HG03025 (cell line): ENCODE measurements around the gene MAPK6.
"Not testable (repeated sequence)": the region's sequence is repeated elsewhere in the genome, so short reads cannot be mapped to it uniquely, and the experiment has no call there.

Experiments used
- ATAC-seq: cut with Tn5 transposase; IDR thresholded peaks from one replicate; pipeline ENCODE4 v1.9.1; 2021; ENCODE audit warnings: mild to moderate bottlenecking, moderate library complexity; ENCODE audit not compliant: unreplicated experiment, low FRiP score

Gene MAPK6

DNA sequence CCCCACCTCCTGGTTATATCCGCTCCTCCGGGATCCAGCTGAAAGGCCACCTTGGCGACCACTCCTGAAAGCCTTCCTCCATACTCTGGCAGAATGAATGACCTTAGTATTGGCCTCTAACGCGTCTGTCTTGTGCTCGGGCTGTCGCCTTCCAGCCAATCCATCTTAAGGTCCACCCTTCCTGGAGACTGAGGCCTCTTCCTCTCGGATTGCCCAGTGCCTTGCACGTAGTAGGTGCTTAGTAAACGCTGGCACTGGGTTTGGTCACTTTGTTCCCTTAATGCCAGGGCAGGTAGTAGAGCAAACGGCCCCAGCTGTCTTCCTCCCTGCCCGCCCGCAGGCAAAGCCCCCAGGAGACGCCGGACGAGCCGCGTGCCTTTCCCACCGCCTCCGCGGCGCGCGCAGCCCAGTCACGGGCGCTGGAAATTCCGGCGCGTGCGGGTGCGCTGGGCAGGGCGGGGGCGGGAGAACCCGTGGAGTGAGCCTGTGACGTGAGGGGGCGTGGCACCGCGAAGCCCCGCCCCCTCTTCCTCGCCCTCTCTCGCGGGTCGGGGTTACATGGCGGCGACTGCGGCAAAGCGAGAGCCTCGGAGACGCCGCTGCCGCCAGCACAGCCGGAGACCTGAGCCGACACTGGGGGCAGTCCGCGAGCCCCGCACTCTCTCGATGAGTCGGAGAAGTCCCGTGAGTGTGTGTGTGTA is at the start of gene MAPK6:
Gene MAPK6 (plus strand): TSS at position 527 of the 701 bp plus-strand sequence. CDS start 27,242 bp downstream, outside the sequence.
- ATAC-seq: peak; percentile 77

DNA sequence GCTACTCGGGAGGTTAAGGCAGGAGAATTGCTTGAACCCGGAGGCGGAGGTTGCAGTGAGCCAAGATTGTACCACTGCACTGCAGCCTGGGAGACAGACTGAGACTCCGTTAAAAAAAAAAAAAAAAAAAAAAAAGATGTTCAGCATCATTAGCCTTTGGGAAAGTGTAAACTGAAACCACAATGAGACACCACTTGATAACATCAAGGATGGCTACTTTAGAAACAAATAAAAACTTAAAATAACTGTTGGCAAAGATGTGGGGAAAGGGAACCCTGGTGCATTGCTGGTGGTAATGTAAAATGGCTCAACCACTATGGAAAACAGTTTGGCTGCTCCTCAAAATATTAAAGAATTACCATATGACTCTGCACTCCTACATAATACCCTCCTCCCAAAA is 49.3 kb upstream of the MAPK6 start:
- no peak for ATAC-seq

DNA sequence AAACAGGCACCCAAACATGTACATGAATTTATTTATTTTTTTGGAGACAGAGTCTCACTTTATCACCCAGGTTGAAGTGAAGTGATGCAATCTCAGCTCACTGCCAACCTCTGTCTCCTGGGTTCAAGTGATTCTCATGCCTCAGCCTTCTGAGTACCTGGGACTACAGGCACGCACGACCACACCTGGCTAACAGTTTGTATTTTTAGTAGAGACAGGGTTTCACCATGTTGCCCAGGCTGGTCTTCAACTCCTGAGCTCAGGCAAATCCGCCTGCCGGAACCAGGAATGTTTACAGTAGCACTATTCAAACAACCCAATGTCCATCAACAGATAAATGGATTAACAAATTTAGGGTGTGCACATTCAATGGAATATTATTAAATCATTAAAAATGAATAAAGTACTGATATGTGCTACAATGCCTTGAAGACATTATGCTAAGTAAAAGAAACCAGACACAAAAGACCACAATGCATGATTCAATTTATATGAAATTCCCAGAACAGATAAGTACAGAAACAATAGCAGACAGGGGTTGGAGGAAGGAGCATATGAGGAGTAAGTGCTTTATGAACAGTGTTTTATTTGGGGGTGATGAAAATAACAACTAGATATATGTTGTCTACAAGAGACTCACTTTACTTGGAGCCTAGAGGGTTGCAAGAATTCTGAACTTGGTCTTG is 48.7 kb upstream of the MAPK6 start:
- no peak for ATAC-seq

DNA sequence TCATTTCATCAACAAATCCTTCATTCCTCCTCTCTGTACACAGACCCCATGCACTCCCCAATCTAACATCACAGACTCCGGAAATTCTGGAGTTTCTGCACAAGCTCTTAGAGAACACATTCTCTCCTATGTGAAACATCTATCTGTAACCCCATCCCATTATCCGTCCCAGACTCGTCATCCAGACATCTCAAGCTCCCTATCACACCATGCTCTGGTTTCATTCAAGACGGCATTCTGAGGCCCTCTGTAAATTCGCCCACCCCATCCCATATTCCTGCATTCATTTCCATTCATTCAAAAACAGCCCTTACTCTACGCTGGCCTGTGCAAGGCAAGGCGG is 48.0 kb upstream of the MAPK6 start:
- peak; percentile 6 for ATAC-seq

DNA sequence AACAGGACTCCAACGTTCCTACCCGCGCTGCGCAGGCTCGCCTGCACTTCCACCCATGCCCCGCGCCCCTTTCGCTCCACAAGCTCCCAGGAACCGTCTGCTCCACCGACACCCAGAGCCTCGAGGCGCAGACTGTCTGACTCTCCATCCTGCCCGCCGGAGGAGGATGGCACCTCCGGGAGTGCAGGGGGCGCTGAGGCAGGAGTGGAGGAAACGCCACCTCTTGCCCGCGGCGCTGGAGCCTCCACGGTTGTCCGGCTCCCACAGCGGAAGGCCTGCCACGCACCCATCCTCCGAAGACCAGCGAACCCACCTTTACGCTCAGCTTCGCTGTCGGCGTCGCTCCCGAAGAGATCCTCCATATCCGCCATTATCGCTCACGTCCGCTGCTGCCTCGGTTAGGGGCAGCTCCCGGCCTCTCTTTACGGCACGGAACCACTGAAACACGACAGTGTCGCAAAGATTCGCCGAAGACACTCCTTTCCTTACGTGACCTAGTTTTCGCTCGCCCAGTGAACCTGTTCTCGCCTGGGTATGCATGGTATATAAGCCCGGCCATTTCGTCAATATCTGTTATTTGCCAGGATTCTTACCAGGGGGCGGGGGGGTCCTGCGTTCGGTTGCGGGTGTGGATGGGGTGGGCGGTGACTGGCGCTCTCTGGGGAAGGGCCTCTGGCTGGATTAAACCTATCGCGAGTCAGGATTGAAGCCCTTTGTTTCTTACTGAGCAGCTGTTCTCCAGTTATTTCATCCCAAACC is 47.5 kb upstream of the MAPK6 start, which contains the start of gene LEO1:
Gene LEO1 (minus strand): TSS at position 404 of the 759 bp plus-strand sequence. CDS start 33 bp downstream, at position 371.
- ATAC-seq: peak; percentile 75

DNA sequence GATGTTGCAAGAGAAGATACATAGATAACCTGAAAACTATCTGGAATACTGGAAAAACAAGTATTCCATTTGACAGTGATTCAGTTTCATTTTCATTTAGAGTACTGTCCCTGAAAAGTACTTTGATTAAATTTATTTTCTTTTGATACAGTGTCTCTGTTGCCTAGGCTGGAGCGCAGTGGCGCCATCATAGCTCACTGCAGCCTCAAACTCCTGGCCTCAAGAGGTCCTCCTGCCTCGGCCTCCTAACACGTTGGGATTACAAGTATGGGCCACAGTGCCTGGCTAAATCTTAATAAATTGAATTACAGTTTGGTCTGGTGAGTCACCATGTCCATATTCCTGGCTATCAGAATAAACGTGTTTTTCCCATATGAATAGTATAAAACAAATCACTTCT is 45.8 kb upstream of the MAPK6 start:
- no peak for ATAC-seq

DNA sequence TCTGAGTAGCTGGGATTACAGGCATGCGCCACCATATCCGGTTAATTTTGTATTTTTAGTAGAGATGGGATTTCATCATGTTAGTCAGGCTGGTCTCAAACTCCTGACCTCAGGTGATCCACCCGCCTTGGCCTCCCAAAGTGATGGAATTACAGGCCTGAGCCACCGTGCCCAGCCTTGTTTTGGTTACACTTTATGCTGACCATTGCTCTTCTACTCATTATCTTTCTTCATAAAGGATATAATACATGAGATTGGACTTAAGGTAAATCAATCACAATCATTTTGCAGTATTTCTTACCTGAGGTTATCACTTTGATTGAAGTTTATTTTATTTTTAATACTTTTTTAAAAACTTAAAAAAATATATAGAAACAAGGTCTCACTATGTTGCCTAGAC is 45.2 kb upstream of the MAPK6 start:
- no peak for ATAC-seq

DNA sequence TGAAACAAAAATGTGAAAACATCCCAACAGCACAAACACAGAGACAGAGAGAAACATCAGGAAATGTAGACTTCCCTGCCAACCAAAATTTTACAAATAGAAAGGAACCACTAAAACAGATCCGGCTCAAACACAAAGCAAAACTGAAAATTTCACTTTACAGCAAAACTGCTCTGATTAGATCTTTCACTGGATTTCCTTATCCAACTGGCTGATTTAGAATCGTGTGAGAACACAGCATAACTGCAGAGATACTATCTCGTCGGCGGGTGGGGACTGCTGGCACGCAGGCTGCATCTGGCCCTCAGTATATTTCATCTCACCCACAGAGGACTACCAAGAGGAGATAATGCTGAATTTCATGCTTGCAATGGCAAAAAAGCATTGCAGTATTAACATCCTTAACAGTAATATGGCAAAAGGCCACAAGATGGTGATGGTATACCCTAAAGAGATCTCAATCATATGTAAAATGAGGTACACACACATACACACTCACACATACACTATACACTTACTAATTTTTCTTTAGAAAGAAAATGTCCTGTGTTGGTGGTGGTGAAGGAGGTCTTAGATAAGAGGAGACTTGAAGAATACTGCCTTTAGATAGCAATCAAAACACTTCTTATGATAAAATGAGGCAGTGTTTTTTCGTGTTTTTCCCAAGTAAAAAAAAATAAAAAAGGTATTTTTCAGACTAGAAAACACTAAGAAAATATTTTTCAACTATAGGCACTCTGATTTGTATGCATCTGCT is 36.8 kb upstream of the MAPK6 start:
- peak; percentile 64 for ATAC-seq

DNA sequence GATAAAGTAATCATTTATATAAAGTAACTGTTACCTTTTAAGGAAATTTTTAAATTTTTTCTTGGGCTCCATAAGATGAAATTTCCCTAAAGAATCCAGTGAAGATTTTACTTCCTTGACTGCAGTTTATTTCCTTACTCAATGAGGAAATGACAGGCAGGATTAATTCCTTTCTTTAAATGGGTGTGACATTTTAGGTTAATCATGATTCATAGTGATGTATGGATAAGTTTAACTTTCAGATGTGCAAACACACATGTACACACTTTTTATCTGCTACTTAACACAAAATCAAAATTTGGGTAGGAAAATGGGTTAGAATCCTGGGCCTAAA is 36.3 kb upstream of the MAPK6 start:
- no peak for ATAC-seq

DNA sequence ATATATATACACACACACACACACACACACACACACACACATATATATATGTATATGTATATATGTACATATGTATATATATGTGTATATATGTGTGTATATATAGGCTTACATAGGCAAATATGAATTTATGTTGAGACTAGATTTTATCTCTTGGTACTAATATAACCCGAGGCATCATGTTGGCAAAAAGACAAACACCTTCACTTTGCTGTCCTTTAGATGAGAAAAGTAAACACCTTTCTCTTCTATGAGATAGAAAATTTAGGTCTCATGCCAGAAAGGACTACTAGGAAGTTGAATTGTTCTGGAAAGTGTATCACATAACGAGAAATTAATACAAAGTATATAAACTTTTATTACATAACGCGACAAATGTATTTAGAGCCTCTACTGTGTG is 27.9 kb upstream of the MAPK6 start:
- no peak for ATAC-seq

DNA sequence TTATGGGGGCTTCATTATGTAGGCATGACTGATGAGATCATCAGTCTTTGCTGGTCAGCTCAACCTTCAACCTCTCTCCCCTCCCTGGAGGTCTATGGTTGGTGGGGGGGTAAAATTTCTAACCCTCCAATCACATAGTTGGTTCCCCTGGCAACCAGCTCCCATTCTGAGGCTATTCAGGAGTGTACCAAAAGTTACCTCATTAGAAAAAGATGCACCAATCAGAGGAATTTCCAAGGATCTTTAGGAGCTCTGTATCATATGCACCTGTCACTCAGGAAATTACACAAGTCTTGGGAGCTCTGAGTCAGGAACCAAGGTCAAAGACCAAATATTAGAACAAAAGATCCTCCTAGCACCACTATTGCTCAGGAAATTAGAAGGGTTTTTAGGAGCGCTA is 26.1 kb upstream of the MAPK6 start:
- ATAC-seq: no peak

DNA sequence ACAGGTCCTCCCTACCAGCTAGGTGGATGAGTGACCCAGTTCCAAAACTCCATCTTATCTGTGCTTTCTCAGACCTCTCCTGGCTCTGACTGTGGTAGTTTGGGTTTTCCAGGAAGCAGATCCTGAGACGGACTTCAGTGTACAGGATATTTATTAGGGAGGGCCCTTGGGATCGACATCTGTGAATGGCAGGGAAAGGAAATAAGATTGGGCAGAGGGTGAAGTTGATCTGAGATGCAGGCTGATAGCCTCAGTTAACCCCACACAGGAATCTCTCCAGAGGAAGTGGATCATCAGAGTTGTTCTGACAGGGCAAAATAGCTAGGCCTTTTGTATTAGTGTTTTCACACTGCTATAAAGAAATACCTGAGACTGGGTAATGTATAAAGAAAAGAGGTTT is 16.7 kb upstream of the MAPK6 start:
- no peak for ATAC-seq

DNA sequence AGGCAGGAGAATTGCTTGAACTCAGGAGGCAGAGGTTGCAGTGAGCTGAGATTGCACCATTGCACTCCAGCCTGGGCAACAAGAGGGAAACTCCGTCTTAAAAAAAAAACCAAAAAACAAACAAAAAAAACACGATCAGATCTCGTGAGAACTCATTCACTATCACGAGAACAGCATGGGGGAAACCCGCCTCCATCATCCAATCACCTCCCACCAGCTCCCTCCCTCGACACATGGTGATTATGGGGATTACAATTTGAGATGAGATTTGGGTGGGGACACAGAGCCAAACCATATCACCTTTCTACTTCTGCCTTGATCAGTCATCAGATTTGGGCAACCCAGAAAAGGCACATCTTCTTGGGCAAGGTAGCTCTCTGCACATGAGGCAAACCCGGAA is 15.9 kb upstream of the MAPK6 start:
- not testable (repeated sequence) for ATAC-seq

DNA sequence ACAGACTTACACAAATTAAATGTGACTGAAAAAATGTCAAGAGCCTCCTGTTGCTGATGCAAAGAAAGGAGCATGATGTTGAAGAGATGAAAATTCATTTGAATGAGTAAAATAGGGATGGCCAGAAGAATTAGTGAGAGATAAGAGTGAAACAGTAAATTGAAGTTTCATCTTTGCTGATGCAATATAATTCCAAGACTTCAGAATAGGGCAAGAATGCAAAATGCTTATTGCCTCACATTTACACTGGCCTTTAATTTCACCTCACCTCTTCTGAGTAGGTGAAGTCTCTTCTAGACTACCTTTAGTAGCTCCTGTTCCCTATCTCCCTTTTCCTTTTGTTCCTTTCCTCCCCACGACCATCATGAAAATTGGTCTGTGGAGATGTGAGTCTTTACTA is 15.3 kb upstream of the MAPK6 start:
- ATAC-seq: no peak

DNA sequence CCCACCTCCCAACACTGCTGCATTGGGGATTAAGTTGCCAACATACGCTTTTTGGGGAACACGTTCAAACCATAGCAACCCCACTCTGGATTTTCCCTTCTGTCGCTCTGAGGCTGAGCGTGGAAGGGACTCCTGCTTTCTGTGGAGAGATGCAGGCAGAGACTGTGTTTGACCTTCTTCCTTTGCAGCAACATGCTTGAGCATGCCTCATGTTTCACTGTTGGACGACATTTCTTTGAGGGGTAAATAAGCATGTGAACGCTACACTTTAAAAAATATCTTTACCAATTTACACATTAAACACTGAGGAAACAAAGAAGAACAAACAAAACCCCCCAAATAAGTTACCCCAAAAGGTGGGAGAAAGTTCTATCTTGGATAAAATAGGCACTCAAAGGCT is 14.2 kb upstream of the MAPK6 start:
- ATAC-seq: no peak

DNA sequence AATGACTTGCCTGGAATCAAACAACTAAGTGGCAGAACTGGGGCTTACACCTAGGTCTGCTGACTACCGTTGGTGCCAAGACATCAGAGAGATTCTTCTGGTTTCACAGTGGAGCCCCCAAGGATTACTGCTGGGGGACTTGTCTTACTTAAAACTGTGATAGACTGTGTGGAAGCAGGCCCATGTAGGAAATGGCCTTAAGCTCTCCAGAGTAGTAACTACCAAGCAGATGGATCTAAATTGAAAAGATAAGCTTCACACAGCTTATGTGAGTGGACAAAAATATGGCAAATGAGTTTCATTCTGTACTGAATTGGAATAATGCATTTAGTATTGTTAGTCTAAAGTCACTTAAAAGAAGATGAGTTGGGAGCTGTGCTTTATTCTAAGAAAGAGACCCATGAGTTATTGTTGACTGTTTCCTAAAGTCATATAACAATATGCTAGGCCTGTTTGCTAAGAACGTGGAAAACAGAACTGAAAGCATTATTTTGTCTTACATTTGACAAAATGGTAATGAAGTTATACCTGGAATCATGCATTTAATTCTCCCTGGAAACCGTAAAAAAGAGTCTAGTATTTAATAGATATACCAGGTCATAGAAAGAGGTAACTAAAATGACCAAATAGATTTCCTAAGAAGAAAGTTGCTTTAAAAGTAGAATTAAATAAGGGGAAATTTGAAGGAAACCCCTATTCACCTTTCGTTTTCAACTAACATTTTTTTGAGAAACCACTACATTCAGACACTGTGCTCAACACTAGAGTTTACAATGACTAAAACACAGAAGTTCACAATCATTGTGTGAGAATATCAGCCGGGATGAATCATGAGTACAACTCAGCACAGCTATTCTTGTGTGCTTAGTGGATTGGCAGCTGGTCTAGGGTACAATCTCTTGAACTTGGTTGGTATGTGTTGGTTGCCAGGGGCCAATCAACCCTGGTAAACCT is 13.0 kb upstream of the MAPK6 start:
- ATAC-seq: no peak

DNA sequence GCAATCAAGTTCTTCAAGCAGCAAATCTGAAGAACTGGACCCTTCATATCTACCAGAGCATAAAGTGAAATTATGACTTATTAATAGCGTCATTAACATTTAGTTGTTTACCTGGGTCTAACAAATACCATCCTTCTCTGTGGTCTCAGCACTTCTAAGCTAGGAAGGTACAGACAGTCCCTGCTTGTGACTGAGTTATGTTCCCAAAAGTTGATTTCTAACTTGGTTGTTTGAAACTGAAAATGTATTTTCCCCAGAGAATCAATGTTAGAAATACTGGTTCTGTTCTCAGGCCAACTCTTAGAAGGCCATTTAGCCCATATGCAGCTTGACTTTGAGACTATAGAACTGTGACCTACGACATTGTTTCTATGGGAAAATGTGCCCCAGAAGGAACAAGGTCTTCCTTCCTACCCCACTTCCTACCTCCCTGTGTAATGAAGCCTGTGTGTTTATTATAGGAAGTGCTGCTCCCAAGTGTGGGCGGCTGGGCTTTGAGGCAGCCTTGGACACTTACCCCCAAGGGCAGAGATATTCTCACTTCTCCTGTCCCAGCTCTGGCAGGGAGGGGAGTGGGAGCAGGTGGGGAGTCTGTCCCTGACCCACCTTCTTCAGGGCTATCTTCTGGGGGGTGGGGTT is 12.2 kb upstream of the MAPK6 start:
- no peak for ATAC-seq

DNA sequence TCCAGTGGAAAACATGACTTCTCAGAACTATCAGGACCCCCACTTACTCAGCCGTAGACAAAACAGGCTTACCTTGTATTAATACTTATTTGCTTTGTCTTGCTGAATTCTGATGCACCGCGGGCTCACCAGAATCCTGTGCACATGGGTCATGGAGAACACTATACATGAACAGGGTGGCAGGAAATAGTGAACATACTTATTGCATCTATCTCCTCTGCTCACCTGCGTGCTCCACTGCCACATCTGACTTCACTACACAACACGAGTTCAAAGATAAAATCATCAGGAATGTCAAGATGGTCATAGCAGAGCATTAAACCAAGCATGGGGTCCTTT is 10.7 kb upstream of the MAPK6 start:
- no peak for ATAC-seq

DNA sequence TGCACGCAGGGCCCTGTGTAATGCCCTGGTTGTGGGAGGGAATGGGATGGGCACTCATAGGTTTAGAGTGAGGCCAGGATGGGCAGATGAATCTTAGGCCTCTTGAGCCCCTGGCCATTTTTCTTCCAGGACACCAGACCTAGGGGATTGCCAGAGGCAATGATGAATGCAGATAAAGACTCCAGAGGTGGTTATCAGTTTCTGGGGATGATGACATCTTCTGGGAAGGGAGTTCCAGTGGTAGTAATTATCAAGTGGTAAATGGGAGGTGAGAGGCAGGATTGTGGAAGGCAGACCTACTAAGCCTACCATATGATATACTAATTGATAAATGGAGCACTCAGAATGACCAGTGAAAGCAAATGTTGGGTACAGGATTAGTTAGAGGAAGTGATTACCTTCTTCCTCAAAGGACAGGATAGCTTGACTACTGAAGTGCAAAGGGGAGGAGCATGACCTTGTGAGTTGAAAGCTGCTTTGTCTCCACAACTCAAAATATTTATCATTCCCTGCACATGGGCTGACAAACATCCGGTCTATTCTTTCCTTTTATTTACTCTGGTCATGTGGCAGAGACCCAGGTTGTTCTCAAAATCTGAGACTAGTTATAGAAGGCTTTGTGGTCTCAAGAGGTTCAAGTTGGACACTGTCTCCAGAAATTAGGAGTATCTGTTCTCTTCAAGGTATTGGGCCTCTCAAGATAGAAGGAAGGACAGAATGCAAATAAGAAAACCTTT is 10.2 kb upstream of the MAPK6 start:
- peak; percentile 34 for ATAC-seq
